GM12878 (cell line): ENCODE measurements around the gene CNDP1.

Experiments used
- BACH1 ChIP-seq: fragments of 450-650 bp; IDR thresholded peaks from 2 replicates; pipeline ENCODE4 v1.6.1; 2017; ENCODE audit warnings: mild to moderate bottlenecking, borderline replicate concordance
- NFYA ChIP-seq: IDR thresholded peaks from 2 replicates; pipeline ENCODE4 v1.6.1; 2011; ENCODE audit warnings: low read depth, mild to moderate bottlenecking, low read length, improper control_type of control experiment, borderline replicate concordance
- POLR2AphosphoS5 ChIP-seq: IDR thresholded peaks from 2 replicates; pipeline ENCODE4 v1.6.1; 2011; ENCODE audit warnings: mild to moderate bottlenecking, low read length, inconsistent platforms
- RCOR1 ChIP-seq: conservative IDR thresholded peaks from 2 replicates; pipeline ENCODE4 v1.6.1; 2012; ENCODE audit warnings: low read depth, low read length, improper control_type of control experiment
- SIN3A ChIP-seq: IDR thresholded peaks from 2 replicates; pipeline ENCODE4 v1.6.1; 2012; ENCODE audit warnings: low read depth, low read length, improper control_type of control experiment
- SP1 ChIP-seq: IDR thresholded peaks from one replicate; pipeline ENCODE4 v1.6.1; 2011; ENCODE audit warnings: low read depth, low read length
- YY1 ChIP-seq: IDR thresholded peaks from 2 replicates; pipeline ENCODE4 v1.6.1; 2011; ENCODE audit warnings: low read depth, mild to moderate bottlenecking, low read length
- ZNF274 ChIP-seq: IDR thresholded peaks from one replicate; pipeline ENCODE4 v1.8.0; 2011; ENCODE audit not compliant: insufficient read length, insufficient read depth
- TF ChIP-seq, protein P1 (sequence below), 3 experiments: IDR thresholded peaks in 2 of 3; conservative IDR thresholded peaks in 1 of 3; 2 replicates each; pipeline ENCODE4 v1.5.1; 2011; ENCODE audit warnings: low read depth in 3 of 3, low read length in 3 of 3, mild to moderate bottlenecking in 3 of 3, control low read depth in 2 of 3, moderate library complexity in 2 of 3, inconsistent platforms in 1 of 3, mixed read lengths in 1 of 3; ENCODE audit not compliant: control insufficient read depth in 2 of 3, insufficient read depth in 1 of 3; ENCODE audit errors: extremely low read depth in 1 of 3
- TF ChIP-seq, protein P2 (sequence below): IDR thresholded peaks from 2 replicates; pipeline ENCODE4 v1.6.1; 2012; ENCODE audit warnings: low read length, inconsistent platforms

DNA sequence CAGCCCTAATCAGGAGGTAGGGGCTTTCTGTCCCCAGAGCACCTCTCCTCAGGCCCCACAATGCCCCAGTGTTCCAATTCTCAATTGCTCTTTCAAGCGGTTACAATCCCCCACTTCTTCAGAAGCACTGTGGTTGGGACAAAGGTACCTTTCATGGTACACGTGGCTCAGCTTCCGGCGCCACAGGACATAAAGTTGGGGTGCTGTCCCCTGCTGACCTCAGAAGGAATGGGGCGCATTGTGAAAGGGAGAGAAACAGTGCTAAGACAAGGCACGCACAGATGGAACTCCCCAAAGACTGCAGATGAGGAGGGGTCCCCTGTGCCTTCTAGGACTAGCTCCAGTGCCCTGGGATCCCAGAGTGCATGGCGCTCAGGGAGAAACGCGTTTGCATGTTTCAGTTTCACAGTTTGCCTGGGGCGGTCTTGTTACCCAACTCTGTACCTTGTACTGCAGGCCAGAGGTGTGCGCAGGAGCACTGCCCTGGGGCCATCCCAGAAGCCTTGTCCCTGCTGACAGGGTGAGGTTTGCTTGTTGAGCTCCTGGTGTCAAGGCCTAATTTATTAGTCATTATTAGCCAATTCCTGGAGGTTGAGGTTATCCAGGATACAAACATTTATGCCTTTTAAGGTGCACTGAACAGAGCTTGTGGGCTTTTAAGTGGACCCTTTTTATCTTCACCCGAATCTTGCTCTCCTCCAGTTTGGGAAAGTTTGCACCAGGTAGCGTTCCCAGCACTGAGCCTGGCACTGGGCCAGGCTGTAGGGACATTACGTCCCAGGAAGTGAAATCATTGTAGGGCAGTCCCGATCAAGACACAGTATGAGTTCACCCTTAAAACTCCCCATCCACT lies 7.6 kb downstream of the CNDP1 start:
- TF ChIP-seq ZNF274 (no peak), BACH1 (no peak), NFYA (no peak), SP1 (no peak), SIN3A (no peak), YY1 (no peak), POLR2AphosphoS5 (no peak), RCOR1 (no peak)
- TF ChIP-seq, protein P1, sequence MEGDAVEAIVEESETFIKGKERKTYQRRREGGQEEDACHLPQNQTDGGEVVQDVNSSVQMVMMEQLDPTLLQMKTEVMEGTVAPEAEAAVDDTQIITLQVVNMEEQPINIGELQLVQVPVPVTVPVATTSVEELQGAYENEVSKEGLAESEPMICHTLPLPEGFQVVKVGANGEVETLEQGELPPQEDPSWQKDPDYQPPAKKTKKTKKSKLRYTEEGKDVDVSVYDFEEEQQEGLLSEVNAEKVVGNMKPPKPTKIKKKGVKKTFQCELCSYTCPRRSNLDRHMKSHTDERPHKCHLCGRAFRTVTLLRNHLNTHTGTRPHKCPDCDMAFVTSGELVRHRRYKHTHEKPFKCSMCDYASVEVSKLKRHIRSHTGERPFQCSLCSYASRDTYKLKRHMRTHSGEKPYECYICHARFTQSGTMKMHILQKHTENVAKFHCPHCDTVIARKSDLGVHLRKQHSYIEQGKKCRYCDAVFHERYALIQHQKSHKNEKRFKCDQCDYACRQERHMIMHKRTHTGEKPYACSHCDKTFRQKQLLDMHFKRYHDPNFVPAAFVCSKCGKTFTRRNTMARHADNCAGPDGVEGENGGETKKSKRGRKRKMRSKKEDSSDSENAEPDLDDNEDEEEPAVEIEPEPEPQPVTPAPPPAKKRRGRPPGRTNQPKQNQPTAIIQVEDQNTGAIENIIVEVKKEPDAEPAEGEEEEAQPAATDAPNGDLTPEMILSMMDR (IDR thresholded peaks at IDR 0.05 in 2 of 3, conservative IDR thresholded peaks at IDR 0.05 in 1 of 3; ENCODE audit: control insufficient read depth in 2 of 3, extremely low read depth in 1 of 3, insufficient read depth in 1 of 3, low read depth in 3 of 3, low read length in 3 of 3), result no peak
- TF ChIP-seq, protein P2, sequence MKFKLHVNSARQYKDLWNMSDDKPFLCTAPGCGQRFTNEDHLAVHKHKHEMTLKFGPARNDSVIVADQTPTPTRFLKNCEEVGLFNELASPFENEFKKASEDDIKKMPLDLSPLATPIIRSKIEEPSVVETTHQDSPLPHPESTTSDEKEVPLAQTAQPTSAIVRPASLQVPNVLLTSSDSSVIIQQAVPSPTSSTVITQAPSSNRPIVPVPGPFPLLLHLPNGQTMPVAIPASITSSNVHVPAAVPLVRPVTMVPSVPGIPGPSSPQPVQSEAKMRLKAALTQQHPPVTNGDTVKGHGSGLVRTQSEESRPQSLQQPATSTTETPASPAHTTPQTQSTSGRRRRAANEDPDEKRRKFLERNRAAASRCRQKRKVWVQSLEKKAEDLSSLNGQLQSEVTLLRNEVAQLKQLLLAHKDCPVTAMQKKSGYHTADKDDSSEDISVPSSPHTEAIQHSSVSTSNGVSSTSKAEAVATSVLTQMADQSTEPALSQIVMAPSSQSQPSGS, result no peak
